Measurements from ENCODE around the gene IGF2BP2.
A peak's percentile ranks its signal among the peaks of the same experiment; 100 is the strongest.
"Not testable (repeated sequence)": the region's sequence is repeated elsewhere in the genome, so short reads cannot be mapped to it uniquely, and the experiment has no call there.

IGF2BP2 gene

DNA sequence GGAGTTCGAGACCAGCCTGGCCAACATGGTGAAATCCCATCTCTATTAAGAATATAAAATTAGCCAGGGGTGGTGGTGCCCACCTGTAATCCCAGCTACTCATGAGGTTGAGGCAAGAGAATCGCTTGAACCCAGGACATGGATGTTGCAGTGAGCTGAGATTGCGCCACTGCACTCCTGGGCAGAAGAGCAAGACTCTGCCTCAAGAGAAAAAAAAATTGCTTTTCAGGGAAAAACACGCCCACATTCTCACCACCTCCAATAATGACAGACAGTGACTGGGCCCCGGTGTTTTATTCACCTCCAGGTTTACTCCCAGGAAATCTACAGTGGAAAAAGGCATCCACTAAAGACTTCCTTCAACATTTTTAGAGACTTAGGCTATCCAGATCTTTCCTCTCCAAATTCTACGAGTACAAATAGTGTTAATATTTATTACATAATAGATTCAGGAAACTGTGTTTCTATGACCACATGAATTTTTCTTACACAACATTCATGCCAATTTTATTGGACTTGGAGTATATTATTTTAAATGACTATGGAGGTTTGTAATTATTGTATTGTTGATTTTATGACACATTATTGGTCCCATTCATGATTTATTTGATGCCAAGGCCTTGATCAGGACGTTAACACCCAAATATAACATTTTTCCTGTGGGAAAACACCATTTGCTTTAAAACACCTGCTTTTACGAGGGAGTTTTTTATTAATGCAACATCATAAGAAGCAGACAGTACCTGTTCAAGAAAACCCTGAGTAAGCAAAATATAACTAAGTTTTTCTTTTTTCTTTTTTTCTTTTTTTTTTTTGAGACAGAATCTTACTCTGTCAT, 26.6 kb downstream of the IGF2BP2 start:
- no peak for DNase-seq

DNA sequence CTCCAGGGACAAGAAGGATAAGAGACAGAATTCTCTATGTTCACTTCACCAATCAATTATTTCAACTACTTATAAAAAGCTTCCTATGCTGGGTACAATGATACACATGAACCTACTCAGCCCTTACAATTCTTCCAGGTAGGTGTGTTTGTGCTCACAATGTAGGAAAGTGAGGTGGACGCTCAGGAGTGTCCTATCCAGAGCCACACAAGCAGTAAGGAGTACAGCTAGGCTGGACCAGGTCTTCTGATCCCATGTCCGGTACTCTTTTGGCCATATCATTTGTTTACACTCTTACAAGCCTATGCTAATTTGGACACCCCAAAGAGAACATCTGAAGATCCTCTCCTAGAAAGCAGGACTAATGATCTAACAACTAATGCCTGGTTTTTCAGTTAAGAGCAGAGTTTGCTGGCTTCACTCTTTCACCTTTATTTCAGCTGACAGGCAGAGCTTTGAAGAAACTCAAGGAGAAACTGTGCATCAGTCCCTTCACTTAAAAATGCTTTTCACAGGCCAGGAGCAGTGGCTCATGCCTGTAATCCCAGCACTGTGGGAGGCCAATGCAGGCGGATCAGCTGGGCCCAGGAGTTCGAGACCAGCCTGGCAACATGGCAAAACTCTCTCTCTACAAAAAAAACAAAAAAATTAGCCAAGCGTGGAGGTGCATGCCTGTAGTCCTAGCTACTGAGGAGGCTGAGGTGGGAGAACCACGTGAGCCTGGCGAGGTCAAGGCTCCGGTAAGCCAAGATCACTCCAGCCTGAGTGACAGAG, 27.5 kb downstream of the IGF2BP2 start:
- no peak for DNase-seq

DNA sequence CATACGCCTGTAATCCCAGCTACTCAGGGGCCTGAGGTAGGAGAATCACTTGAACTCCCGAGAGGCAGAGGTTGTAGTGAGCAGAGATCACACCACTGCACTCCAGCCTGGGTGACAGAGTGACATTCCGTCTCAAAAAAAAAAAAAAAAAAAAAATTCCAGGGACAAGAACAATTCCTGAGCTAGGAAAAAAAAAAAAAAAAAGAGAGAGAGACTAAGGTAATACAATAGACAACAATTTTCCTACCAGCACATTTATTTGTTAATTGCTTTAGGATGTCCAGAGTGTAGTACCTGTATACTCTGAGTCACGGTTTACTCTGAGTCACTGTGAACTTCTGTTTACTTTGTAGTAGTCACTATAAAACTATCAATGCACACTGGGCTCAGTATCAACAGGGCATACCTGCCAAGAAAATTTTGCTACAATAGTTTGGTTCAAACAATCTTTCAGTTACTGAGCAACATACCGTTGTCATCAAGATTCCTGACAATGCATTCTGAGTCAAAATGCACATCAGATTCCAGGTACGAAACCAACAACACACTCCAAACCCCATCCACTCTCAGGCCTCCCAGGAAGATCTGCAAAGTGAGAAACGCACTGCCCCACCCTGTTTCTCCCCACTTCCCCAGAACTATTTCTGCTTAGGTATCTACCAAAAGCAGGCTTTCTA, 28.3 kb downstream of the IGF2BP2 start:
- peak; percentile 86 for DNase-seq

DNA sequence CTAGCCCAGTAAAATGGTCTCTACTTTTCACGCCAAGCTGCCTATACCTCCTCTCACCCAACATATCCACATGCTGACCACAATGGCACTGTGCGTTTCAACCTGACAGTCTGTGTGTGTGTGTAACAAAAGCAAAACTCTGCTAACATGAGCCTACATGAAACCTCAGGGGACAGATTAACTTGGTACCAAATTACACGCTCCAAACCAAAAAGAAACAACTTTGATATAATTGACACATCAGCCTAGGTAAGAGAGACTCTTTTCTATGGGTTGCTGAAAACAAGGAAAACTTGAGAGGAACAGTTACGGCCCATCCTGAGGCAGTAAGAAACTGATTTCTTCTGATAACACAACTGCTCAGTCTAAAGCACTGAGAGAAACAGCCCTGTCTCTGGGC, 31.5 kb downstream of the IGF2BP2 start:
- no peak for DNase-seq

DNA sequence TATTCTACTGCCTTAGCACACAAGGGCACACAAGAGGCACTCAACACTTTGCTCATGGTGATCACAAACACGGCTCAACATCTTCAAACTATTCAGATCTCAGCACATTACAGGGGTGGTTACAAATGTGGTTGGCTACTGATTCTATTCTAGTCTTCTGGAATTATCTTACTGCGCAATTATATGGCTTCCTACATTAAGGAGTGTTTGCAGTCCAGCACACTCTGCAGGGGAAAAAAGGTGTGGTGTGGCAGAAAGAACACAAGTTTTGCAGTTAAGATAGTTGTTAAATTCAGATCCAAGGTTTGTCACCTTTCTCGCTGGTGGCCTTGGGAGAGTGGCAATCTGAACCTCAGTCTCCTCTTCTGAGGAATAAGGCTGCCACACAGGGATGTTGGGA, 31.9 kb downstream of the IGF2BP2 start:
- no peak for DNase-seq

DNA sequence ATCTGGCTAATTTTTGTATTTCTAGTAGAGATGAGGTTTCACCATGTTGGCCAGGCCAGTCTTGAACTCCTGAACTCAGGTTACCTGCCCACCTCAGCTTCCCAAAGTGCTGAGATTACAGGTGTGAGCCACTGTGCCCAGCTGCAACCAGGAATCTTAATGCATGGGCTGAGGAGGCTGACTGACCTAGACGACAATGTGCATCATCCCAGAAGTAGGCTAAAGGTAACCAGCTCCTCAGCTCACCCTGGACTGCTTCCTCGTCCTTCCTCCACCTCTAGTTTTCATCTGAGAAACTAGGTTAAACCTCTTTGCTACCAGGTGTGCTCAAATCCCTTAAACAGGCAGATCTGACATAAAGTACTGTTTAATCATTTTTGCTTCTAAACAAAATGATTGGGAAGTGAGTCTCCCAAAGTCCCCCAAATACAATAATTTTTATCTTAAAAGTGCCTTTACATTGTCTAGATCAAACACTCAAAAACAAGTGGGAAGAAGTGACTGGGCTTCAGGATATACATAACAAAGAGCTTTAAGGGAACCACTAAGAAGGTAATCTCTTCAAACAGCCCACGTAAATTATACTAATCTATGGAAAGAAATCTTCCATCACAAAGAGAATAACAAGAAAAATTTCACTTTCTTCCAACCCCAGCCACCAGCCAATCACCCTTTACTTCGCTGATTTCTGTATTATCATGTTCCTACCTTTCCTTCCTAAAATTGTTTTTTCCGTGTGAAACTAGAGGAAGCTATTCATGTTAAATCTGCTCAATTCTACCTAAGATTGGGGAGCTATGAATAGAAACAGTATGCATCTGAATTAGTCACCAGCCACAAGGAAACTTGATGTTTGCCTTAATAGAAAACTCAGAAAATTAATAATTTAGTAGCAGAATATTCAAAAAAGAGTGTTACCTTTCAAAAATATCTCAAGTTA, 34.7 kb downstream of the IGF2BP2 start:
- DNase-seq: no peak

DNA sequence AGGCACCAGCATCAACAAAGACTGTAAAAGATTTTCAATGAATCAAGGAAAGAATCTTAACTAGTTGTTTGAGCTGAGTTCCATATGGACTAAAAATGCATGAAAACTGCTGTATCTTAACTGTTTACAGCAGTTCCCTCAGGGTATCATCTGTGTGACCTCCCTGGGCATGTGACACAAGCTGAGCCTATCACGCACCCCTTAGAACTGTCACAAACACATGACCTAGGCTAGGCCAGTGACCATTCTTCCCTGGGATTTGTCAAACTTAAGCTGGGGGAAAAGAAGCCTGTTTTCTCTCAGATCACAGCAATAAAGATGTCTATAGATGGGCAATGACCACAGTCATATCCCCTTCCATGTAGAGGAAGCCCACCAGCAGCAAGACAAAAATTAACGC, 35.7 kb downstream of the IGF2BP2 start:
- DNase-seq: no peak

DNA sequence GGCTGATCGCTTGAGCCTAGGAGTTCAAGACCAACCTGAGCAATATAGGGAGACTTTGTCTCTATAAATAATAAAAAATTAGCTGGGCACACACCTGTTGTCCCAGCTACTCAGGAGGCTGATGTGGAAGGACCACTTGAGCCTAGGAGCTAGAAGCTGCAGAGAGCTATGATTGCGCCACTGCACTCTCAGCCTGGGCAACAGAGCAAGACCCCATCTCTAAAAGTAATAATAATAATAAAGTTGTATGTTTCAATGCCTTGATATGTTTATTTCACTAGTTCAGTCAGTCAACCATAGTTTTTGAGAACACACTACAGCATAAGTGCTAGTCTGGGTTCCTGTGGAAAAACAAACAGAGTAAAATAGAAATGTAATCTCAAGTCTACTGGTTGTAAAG, 36.5 kb downstream of the IGF2BP2 start:
- DNase-seq: no peak

DNA sequence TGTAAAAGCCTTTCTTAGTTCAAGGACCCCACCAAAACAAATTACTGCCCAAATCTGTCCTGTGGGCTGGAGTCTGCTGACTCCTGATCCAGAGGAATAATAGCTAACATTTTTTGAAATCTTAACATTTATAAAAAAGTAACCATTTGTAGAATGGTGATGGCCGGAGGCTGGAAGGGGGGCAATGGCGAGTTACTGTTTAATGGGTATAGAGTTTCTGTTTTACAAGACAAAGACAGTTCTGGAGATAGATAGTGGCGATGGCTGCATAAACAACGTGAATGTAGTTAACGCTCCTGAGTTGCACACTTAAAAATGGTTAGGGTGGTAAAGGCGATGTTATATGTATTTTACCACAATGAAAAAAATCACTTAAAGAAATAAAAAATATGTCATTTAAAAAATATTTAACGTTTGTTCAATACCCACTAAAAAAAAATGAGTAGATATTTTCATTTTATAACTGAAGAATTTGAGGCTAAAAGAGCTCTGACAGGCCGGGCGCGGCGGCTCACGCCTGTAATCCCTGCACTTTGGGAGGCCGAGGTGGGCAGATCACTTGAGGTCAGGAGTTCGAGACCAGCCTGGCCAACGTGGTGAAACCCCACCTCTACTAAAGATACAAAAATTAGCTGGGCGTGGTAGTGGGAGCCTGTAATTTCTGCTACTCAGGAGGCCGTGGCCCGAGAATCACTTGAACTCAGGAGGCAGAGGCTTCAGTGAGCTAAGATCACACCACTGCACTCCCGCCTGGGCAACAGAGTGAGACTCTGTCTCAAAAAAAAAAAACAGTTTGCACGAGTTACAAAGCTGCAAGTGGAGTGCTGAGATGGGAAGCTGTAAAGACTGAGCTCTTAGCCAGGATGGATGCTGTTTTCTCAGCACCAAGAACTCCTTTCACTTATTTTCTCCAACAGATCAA, 37.6 kb downstream of the IGF2BP2 start:
- DNase-seq: no peak

DNA sequence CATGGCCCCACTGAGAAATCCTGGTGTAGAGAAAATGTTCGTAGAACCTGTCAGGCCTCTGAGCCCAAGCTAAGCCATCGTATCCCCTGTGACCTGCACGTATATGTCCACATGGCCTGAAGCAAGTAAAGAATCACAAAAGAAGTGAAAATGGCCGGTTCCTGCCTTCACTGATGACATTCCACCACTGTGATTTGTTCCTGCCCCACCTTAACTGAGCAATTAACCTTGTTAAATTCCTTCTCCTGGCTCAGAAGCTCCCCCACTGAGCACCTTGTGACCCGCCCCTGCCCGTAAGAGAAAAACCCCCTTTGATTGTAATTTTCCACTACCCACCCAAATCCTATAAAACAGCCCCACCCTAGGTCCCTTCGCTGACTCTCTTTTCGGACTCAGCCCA, 38.6 kb downstream of the IGF2BP2 start:
- DNase-seq: not testable (repeated sequence)

DNA sequence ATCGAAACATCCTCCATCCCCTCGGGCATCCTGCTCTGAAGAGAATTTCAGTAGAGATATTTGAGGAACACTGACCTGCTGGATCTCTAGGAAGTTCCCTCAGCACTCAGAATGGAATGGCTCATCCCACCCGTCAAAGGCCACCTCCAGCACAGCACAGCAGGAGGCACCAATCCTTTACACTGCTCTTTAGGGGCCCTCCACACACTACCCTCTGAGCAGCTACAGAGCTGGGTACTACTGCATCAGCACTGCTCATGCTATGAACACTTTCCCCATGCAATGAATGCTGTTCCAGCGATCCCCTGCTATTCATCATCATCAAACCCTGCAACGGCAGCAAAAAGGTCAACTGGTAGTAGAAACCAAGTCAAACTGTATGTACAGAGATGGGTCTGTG, 40.5 kb downstream of the IGF2BP2 start:
- no peak for DNase-seq

DNA sequence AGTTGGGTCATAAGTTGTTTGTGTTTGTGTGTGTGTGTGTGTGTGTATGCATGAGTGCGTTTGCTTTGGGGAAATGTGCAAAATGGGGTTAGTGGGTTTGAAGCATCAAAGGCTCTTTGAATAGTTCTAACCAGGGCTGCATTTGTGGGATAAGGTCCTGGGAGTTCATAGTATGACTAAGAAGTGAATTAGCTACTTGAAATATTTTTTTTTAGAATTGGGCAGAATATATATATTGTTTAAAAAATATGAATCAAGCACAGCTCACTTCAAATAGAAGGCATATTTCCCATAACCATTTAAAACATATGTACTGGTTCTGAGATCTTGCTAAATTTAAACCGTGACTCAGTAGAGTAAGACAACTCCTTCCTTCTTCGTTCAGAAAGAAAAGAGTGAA, 43.1 kb downstream of the IGF2BP2 start:
- DNase-seq: no peak

DNA sequence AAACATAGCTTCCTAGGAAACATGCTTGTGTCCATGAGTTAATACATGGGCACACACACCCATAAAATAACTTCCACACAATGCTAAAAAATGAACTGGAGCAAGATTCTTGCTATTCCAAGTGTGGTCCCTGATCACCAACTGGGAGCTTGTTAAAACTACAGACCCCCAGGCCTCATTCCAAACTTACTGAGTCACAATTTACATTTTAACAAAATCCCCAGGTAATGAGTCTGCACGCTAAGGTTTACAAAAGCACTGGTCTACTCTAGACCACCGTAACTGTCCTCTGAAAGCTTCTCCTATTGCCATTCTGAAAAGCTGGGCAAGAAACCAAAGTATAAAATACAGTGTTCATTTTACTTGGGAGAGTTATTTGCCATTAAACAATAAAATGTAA, 45.4 kb downstream of the IGF2BP2 start:
- no peak for DNase-seq

DNA sequence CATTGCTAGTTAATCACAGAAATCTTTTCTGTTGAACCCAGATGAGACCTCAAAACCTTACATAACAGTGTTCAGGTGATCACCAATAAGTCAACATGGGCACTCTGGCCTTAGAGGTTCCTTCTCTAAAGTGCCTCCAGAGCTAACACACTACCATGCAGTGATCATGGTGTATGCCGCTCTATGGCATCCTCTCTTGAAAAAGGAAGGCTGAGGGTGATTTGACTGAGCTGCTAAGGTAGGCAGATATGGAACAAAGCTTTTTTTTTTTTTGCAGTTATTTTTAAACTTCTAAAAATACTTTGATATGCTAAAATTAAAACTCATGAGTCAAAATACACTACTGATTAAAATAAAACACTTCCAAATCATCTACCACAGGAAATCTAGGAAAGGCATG, 46.0 kb downstream of the IGF2BP2 start:
- no peak for DNase-seq

DNA sequence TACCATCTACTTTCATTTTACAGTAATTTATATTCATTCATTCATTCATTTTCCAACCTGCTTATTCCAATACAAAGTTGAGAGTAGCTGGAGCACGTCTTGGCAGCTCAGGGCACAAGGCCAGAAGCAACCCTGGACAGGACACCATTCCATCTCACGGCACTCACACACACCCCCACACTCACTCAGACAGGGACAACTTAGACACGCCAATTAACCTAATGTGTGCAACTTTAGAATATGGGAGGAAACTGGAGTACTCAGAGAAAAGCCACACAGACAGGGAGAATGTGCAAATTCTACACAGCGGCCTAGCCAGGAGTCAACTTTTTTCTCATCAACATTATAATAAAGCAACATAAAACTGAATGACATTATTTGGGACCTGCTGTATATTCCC, 46.7 kb downstream of the IGF2BP2 start:
- DNase-seq: no peak

DNA sequence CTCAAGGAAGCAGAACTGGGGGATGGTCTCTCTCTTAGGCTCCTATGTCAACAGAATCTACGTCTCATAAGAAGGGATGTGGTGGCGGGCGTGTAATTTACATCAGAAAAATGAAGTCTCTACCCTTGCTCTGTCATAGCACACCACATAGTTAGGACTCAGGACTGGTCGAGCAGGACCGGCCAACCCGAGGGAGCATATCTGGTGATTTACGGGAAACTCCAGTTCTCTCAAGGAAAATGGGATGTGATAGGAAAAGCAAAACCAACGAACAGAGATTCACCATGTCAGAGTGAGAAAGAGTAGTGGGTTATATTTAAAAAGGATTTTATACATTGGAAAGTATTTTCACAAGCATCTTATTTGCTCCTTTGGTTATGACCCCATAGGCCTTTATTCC, 54.7 kb downstream of the IGF2BP2 start:
- no peak for DNase-seq

DNA sequence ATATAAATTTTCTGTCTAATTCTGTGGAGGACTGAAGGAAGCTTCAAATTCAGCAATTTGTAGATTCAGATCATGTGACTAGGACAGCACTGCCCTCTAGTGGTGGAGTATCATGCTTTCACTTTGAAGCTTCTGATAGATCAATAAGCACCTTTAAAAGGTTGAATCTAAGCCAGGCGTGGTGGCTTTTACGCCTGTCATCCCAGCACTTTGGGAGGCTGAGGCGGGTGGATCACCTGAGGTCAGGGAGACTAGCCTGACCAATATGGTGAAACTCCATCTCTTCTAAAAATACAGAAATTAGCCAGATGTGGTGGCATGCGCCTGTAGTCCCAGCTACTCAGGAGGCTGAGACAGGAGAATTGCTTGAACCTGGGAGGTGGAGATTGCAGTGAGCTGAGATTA, 56.3 kb downstream of the IGF2BP2 start:
- peak; percentile 47 for DNase-seq

DNA sequence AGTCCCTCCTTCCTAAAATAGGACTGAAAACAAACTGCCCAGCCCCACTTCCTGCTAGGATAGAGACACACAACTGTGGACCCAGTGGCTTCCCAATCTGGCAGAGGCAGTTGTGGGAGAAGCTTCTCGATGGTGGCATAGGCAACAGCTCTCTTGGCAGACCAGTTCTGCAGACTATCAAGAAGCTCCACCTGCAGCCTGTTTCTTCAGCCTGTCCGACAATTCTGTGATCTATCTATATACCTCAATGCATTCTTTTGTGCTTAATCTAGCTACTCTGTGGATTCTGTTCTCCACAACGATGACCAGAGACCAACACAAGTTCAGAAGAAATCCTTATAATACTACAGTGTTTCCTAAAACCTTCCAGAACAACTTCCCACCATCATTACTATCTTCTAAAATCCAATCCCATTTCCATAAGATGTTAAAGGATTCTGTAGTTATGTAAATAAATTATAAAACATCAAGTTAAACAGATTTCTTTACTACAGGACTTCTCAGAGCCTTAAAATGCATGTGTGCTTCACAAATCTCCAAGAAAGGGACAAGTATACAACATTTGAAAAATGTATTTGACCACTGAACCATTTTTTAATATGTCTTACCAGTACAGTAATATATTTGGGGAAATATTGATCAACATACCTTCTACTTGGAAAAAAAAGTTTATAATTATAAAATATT, 57.7 kb downstream of the IGF2BP2 start:
- no peak for DNase-seq

DNA sequence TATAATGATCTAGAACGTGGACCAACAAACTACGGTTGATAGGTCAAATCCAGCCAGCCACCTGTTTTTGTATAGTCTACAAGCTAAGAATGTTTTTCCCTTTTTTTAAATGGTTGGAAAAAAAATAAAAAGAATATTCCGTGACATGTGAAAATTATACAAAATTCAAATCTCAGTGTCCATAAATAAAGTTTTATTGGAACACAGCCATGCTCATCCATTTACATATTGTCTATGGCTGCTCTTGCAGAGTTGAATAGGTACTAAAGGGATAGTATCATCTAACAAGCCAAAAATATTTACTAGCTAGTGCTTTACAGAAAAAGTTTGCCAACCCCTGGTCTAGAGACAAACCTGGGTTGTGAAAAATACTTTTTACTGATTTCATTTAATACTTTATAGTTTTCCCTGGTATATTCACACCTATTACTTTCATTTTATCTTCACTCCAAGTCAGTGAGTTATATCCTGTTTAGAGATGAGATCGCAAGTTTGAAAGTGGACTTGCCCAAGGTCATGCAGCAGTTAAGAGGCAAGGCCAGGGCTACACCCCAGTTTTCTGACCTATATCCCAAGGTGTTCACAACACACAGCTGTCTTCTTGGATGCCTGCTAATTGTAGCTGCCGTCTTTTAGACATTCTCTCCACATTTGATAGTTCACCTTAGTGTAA, 58.4 kb downstream of the IGF2BP2 start:
- no peak for DNase-seq

DNA sequence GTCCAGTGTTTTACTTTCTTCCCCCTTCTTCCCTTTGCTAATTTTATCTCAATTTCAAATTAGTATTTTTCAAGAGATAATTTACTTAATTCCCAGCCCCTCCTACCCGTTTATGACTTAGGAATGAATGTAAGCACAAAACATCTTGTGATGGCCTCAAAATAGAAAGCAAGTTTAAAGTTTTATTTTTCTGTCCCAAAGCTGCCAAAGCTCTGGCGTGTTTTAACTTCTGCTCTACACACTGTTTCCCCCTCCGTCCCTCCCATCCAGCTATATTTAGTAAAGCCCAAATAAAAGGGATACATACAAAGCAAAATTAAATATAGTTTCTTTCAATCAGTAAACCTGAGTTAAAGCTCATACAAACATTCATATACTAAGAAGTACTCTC, 59.9 kb downstream of the IGF2BP2 start:
- no peak for DNase-seq

Data from DMS153 (cell line).